ENCODE data around the gene STH. TPM values are rescaled to one million over a fixed set of nuclear protein-coding genes. Genes with fewer than 3 reads are reported as not detected.
"Not testable (repeated sequence)": the region's sequence is repeated elsewhere in the genome, so short reads cannot be mapped to it uniquely, and the experiment has no call there.

Gene STH, protein sequence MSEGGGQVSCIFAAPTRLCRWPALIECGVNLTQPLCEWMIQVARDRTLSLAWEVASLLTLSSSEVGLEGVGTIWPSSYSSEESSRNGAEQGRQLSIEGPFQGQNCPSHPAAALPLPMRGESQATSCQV
- not detected in 2 replicates for total RNA-seq (2014; rRNA removed; shearing (Covaris generic))
- not detected in 2 replicates for polyA plus RNA-seq (2014; cell fraction: nucleus; rRNA removed)

DNA sequence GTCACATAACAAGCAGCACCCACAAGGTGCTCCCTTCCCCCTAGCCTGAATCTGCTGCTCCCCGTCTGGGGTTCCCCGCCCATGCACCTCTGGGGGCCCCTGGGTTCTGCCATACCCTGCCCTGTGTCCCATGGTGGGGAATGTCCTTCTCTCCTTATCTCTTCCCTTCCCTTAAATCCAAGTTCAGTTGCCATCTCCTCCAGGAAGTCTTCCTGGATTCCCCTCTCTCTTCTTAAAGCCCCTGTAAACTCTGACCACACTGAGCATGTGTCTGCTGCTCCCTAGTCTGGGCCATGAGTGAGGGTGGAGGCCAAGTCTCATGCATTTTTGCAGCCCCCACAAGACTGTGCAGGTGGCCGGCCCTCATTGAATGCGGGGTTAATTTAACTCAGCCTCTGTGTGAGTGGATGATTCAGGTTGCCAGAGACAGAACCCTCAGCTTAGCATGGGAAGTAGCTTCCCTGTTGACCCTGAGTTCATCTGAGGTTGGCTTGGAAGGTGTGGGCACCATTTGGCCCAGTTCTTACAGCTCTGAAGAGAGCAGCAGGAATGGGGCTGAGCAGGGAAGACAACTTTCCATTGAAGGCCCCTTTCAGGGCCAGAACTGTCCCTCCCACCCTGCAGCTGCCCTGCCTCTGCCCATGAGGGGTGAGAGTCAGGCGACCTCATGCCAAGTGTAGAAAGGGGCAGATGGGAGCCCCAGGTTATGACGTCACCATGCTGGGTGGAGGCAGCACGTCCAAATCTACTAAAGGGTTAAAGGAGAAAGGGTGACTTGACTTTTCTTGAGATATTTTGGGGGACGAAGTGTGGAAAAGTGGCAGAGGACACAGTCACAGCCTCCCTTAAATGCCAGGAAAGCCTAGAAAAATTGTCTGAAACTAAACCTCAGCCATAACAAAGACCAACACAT lies at the start of gene STH:
STH (plus strand) TSS at position 264 of the 913 bp plus-strand sequence; CDS start at position 294, 30 bp downstream.
- DNase-seq (ENCODE audit: extremely low read depth, low read depth): no peak

DNA sequence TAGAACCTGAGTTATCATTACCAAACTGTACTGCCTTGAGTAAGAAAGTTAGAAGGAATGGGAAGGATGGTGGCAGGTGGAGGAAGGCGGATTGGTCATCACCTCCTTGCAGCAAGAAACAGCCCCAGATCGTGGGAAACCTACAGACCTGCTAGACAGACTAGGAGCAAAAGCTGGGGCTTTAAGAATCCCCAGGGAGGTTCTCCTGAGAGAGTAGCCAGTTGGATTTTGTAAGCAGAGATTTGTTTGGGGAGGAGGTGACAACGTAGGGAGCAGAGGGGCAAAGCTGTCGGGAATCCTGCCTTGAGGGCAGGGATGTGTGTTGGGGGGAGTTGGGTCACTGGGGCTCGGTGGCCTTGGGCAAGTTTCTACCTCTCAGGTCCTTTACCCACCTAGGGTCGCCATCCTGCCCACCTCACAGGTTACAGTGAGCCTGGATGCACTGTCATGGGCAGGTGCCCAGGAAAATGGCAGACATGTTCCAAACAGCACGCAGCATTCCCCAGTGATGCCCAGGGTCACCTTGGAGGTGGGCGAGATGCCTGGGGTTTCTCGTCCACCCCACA lies 49.2 kb upstream of the STH start:
- DNase-seq (ENCODE audit: extremely low read depth, low read depth): no peak

DNA sequence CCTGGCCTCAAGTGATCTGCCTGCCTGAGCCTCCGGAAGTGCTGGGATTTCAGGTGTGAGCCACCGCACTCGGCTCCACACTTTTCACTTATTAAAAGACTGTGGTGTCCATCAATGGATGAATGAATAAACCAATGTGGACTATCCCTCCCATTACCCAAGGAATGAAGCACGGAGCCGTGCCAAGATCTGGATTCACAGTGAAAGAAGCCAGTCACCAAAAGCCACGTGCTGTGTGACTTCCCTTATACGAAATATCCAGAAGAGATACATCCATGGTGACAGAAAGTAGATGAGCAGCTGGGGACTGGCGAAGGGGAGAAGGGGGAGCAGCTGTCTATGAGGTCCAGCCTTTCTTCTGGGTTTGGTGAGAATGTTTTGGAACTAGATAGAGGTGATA lies 48.2 kb upstream of the STH start:
- no peak for DNase-seq (ENCODE audit: extremely low read depth, low read depth)

DNA sequence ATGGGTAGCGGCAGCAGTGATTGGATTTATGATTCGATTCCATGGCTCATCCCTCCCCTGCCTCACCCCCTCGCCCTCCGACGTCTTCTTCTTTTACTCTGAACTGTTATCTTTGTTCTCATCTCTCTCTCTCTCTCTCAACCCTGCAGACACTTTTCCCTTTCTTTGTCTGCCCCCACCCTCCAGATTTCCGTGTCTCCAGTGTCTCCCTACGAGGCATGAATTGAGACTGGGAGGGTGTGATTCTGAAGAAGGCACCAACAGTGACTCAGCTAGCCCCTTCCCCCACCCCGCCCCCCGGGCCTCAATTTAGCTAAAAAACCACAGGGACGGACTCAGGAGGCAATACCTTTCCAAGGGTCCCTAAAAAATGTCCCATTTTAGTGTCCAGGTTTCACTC lies 47.6 kb upstream of the STH start:
- no peak for DNase-seq (ENCODE audit: extremely low read depth, low read depth)

DNA sequence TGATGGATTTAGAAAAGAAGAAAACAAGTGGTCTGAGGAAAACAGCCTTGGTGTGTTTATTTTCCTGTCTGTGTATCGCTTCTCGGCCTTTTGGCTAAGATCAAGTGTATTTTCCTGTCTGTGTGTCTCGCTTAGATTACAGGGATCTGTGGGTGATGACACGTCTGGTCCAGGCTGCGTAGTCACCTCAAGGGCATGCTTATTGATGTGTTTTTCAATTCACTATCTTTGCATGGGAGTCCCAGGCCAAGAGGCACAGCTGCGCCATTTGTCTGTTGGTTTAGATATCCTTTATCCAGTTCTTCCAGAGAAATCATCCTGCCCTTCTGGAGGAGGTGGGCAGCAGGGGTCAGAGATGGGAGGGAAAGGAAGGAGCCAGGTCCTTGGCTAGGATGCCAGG lies 47.1 kb upstream of the STH start:
- DNase-seq (ENCODE audit: extremely low read depth, low read depth): no peak

DNA sequence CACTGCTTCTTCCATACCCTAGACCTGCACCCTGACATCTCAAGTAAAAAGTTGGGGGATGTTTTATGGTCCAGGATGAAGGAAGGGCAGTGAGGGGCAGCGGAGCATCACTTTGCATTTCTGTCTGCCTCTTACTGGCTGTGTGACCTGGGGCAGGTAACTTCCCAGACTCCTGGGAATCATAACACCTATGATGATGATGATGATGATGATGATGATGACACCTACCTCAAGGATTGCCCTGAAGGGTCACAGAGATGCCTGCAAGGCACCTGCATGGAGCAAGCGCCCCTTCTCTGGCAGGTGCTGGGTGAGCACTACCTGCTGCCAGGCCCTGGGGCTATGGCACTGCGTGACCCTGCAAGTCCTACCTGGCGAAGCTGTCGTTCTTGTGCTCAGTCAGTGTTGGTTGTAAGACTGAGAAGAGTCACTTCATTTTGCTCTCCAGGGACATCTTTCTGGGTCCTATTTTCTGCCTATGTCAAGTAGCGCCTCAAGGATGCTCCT lies 46.2 kb upstream of the STH start:
- DNase-seq (ENCODE audit: extremely low read depth, low read depth): no peak

DNA sequence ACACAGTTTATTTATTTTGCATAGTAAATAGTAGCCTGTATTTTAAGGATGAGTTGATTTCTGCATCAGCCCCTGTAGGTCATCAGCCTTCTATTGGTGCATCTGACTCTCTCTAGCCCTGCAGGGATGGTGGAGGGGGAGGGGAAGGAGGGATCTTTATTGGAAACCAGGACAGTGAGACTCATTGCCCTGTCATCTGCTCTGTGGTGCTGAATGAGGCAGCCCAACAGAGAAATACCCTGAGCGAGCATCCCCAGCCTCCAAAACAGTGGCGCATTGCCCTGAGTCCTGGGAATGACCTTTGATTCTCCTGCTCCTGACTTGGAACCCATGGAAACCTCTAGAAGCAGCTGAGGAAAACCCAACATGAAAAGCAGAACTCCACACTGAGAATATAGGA lies 45.5 kb upstream of the STH start:
- no peak for DNase-seq (ENCODE audit: extremely low read depth, low read depth)

DNA sequence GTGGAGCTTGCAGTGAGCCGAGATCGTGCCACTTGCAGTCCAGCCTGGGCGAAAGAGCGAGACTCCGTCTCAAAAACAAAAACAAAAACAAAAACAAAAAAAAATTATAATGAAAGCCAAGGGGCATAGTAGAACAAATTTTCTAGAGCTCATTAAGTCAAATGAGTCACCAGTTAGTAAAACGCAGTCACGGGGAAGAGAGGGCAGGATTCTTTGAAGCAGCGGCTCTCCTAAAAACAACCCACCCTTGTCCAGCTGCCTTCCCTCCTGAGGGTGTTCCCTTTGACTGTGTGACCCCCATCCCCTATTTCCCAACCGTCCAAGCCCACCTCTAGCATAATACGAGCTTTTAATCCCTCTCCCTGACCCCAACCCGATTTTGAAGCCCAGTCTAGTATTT lies 44.1 kb upstream of the STH start:
- no peak for DNase-seq (ENCODE audit: extremely low read depth, low read depth)

DNA sequence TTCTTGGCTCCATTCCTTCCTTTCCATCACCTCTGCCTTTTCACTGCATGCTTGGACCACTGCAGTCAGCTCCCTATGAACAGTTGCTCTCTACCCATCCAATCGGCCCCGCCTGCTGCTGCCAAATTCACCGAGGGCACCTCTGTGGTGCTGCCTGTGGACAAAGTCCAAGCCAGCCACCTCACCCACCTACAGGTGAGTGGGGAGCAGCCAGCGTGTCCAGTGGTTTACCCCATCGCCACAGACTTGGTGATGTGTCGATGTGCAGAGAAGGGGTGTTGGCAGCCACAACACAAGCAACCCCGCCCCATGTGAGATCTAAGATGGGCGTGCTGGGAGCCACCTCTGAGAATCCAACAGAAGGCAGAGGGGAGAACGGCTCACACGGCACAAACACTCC lies 43.7 kb upstream of the STH start:
- DNase-seq (ENCODE audit: extremely low read depth, low read depth): no peak

DNA sequence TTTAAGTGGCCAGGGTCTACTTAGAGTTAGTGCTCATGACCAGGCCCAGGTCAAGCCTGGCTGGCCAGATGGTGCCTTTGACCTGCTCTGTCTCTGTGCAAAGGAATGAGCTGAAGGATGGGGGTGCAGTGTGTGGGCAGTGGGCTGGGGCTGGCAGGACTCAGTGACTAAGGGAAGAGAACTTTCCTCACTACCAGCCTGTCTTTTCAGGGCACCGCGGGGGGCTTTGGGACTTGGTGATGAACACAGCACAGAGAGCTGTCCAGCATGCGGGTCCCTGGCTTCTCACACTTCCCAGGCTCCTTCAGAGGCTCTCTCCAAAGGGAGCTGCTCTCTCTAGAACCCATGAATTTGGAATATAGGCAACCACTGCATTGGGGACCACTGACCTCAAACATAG lies 43.0 kb upstream of the STH start:
- no peak for DNase-seq (ENCODE audit: extremely low read depth, low read depth)

DNA sequence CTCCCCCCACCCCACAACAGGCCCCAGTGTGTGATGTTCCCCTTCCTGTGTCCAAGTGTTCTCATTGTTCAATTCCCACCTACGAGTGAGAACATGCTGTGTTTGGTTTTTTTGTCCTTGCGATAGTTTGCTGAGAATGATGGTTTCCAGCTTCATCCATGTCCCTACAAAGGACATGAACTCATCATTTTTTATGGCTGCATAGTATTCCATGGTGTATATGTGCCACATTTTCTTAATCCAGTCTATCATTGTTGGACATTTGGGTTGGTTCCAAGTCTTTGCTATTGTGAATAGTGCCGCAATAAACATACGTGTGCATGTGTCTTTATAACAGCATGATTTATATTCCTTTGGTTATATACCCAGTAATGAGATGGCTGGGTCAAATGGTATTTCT lies 42.3 kb upstream of the STH start:
- DNase-seq (ENCODE audit: extremely low read depth, low read depth): not testable (repeated sequence)

DNA sequence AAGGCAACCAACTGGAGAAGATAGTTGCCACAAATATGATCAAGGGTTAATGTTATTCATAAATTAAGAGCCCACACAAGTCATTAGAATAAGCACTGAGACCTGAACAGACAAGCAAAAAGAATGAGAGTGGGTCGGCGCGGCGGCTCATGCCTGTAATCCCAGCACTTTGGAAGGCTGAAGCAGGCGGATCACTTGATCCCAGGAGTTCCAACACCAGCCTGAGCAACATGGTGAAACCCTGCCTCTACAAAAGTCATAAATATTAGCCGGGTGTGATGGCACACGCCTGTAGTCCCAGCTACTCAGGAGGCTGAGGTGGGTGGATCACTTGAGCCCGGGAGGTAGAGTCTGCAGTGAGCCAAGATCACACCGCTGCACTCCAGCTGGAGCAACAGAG lies 40.7 kb upstream of the STH start:
- no peak for DNase-seq (ENCODE audit: extremely low read depth, low read depth)

DNA sequence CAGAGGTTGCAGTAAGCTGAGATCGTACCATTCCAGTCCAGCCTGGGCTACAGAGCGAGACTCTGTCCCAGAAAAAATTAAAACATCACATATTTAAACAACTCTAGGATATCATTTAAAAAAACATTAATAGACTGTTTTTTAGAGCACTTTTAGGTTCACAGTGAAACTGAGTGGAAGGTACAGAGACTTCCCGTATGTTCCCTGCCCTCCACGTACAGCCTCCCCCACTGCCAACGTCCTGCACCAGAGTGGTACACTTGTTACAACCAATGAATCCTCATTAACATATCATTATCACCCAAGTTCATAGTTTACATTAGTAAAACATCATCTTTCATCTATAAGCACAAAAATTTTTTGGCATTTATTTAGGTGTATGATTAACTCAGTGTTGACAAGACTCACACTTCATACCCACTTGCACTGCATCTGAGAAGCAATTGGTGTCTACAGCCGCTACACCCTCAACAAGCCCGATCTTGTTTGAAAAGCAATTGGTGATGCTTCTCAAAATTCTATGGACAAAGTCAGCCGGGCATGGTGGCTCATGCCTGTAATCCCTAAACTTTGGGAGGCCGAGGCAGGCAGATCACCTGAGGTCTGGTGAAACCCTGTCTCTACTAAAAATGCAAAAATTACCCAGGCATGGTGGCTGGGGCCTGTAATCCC lies 39.9 kb upstream of the STH start:
- no peak for DNase-seq (ENCODE audit: extremely low read depth, low read depth)

DNA sequence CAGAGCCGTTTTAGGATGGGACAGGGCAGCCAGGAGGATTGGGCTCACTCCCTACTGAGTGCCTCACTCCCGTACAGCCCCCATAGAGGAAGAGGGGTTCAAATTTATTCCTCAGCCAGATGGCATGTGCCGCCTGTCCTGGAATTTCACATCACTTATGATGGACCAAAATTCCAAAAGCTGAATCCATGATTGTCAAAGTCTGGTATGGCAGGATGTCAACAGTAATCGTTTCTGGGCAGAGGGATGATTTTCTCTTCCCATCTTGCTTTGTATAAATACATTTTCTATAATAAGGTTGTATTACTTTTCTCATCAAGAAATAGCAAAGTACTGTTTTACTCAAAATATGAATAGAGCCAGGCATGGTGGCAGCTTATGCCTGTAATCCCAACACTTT lies 38.7 kb upstream of the STH start:
- DNase-seq (ENCODE audit: extremely low read depth, low read depth): no peak

DNA sequence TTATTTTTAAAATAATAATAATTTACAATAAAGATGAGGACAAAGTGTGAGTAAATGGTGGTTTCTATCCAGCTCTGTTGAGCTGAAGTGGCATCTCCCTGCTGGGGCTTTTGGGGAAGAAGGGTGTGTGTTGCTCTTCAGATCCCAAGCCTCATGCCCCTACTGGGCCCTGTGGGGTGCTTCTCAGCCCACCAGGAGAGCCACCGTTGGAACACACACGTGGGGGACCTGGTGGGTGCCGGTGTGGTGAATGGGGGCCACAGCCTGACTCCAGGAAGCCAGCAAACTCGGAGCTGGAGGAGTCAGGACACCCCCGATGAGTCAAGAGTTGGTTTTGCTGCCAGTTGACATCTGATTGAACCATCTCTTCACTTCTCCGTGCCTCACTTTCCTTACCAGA lies 37.8 kb upstream of the STH start:
- DNase-seq (ENCODE audit: extremely low read depth, low read depth): no peak

DNA sequence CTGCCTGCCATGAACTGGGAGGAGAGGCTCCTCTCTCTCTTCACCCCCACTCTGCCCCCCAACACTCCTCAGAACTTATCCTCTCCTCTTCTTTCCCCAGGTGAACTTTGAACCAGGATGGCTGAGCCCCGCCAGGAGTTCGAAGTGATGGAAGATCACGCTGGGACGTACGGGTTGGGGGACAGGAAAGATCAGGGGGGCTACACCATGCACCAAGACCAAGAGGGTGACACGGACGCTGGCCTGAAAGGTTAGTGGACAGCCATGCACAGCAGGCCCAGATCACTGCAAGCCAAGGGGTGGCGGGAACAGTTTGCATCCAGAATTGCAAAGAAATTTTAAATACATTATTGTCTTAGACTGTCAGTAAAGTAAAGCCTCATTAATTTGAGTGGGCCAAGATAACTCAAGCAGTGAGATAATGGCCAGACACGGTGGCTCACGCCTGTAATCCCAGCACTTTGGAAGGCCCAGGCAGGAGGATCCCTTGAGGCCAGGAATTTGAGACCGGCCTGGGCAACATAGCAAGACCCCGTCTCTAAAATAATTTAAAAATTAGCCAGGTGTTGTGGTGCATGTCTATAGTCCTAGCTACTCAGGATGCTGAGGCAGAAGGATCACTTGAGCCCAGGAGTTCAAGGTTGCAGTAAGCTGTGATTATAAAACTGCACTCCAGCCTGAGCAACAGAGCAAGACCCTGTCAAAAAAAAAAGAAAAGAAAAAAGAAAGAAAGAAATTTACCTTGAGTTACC lies 36.7 kb upstream of the STH start:
- DNase-seq (ENCODE audit: extremely low read depth, low read depth): no peak

DNA sequence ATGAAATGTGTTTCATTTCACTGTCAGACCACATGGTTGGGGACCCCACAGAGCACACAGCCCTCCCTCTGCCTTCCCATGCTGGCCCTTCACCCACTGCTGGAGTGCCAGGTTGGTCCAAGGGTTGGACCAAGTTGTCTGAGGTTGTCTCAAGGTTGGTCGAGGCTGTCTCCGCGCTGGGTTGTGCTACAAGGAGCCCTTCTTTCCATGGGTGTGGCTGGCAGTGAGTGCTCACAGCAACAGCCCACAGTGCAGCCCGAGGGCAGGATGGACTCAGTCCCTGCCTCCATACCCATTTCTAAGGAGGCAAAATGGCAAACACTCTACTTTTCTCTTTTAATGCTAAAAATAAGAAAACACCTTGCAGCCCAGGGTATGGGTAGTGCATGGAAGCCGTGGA lies 35.8 kb upstream of the STH start:
- DNase-seq (ENCODE audit: extremely low read depth, low read depth): no peak

DNA sequence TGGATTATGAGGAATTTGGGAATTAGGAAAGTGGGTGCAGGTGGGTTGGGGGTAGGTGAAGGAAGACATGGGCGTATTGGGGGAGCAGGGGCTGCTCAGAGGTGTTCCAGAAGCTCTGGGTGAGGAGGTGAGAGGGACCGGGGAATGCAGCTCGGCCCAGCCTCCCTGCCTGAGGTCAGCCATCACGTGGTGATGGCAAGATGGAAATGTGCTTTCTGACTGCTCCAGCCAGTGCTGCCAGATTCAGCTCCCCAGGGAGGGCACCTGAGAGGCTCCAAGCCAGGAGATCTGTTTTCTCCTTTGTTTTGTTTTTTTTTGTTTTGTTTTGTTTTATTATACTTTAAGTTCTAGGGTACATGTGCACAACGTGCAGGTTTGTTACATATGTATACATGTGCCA lies 35.2 kb upstream of the STH start:
- DNase-seq (ENCODE audit: extremely low read depth, low read depth): no peak

DNA sequence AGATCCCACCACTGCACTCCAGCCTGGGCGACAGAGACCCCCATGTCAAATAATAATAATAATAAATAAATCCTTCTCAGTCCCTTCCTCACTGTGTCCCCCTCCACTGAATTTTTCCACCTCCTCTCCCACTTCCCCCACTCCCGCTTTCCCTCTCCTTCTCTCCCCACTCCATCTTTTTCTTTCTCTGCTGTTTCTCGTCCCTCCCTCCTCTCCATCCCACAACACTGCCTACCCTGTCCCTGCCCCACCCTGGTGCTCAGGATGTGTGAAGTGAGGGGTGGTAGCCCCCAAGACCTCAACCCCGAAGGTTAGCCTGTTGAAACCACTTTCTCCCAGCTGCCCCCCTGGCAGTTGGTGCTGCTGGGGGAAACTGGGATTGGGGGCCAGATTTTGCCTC lies 34.4 kb upstream of the STH start:
- no peak for DNase-seq (ENCODE audit: extremely low read depth, low read depth)

DNA sequence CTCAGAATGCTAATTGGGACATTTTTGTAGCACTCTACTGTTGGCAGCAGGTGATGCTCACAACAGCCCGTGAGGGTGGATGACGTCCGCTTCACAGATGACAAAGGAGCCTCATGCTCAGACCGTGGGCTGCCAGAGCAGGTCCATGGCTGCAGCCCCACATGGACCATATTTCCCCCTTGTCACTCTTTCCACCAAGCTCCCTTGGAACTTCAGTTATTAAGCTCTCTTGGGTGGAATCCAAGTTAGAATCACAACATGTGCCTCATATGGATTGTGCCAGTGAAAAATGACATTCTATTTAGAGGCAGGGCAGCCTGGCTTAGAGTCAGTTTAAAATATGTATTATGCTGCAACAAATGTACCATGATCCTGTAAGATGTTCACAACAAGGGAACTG lies 33.2 kb upstream of the STH start:
- DNase-seq (ENCODE audit: extremely low read depth, low read depth): no peak
